Cardiac ventricle fibroblast (primary cell): ENCODE results near the gene EVL. TPM values are rescaled to one million over a fixed set of nuclear protein-coding genes. Genes with fewer than 3 reads are reported as not detected.

Experiments
- total RNA-seq: library from RNA; depleted of rRNA; stranded (reverse); fragments of >200 nt; gene quantifications from 2 replicates; pipeline ENCODE4 v1.2.3, GENCODE V29; 2015

Gene EVL, protein sequence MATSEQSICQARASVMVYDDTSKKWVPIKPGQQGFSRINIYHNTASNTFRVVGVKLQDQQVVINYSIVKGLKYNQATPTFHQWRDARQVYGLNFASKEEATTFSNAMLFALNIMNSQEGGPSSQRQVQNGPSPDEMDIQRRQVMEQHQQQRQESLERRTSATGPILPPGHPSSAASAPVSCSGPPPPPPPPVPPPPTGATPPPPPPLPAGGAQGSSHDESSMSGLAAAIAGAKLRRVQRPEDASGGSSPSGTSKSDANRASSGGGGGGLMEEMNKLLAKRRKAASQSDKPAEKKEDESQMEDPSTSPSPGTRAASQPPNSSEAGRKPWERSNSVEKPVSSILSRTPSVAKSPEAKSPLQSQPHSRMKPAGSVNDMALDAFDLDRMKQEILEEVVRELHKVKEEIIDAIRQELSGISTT
- total RNA-seq: 21.7 and 28.1 TPM in 2 replicates

DNA sequence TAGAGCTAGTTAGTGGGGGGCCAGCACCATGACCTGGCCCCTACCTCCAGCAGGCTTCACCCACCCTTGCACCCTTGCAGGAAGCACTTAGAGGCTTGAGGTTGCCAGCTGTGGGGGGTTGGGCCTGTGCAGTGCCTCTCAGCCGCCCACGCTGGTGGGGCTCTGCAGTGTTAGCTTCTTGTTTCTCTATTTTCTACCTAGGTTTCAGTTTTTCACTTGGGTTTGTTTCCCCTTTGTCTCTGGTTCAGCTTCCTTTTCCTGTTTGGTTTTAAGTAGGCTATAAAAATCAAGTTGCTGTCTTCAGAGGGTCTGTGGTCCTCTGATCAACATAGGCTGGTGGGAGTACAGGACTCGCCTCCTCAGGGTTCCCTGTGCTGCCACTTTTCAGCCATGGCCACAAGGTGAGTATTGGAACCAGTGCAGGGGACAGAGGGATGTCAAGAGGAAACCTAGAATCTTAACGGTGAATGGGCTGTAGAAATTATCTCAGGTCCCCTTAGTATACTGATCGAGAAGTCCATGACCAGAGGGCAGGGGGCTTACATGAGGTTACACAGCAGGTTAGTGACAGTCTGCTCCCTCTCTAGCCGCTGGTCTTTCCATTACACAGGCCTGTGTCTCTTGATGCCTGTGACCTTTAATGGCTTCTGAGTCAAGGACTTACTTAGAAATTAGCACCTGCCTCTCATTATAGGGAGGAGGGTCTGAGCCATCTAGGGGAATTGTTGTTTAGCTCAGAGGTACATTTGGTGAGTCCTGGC lies at the start of gene EVL:
Gene EVL, plus strand, starts transcription at position 312 of the 761 bp plus-strand sequence. Its CDS starts 79 bp downstream, at position 391.

DNA sequence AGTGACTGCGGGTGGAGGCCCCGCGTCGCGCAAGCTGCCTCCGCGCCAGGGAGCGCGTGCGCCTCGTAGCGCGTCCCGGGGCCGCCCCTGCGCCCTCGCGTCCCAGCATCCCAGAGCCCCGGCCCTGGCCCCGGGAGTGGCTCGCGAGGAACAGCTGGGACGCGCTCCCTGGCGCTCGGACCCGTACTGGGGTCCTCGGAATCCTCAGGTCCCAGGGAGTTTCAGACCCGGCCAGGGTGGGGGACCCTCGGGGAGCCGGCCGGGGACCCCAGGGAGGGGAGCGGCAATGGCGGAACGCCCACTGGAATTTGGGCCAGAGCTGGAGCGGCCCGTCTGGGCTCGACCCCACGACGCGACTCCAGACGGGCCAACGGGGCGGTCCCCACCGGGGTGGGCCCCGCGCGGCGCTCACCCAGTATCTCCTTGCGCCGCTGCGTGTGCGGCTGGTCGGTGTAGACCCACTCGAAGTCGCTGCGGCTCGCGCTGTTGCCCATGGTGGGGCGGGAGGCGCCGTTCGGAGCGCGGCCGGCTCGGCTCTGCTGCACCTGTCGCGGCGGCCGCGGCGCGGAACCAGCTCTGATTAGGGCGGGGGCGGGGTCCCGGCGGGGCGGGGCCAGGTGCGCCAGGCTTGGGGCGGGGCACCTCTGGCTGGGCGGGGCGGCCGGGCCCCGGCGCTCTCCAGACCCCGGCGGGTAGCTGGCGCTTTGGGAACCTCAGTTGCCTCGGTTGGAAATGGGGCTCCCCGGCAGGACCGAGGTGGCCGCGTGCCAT lies 94.1 kb downstream of the EVL start, which contains the start of gene DEGS2:
Gene DEGS2, minus strand, starts transcription at position 552 of the 771 bp plus-strand sequence. Its CDS starts 58 bp downstream, at position 494.

Other genes with a start within 250 kb of the EVL start
- not detected in 2 replicates for gene DEGS2, start 94.2 kb downstream of the EVL start, total RNA-seq
- gene YY1, start 173.7 kb downstream of the EVL start, total RNA-seq: 37.3 and 39.6 TPM in 2 replicates
- 30.6 and 31.7 TPM in 2 replicates for gene SLC25A29, start 241.0 kb downstream of the EVL start, total RNA-seq